A673 (cell line): ENCODE measurements around the gene SPG7.

Experiments used
- CTCF ChIP-seq: fragments of 300-800, 200-600 bp; sonication (generic); conservative IDR thresholded peaks from 2 replicates; pipeline ENCODE4 v1.5.1; 2017; ENCODE audit warnings: low read depth, mild to moderate bottlenecking, antibody characterized with exemption, low read length, moderate library complexity, mixed read lengths
- EZH2 ChIP-seq: fragments of 200-600 bp; sonication (generic); IDR thresholded peaks from 2 replicates; pipeline ENCODE4 v1.6.1; 2017; ENCODE audit warnings: borderline replicate concordance, low read depth, mild to moderate bottlenecking, mixed read lengths, antibody characterized with exemption, low read length; ENCODE audit not compliant: poor library complexity, severe bottlenecking

GRCh38 chr16:89604764-89605163, 96.6 kb downstream of the SPG7 start:
- TF ChIP-seq CTCF (no peak), EZH2 (no peak)
